SW 1271 (cell line): Measurements from ENCODE around the gene KCNQ5.
"Not testable (repeated sequence)": the region's sequence is repeated elsewhere in the genome, so short reads cannot be mapped to it uniquely, and the experiment has no call there.

ENCODE experiments used
- DNase-seq, 2 experiments: peaks; one replicate each; lab custom pipeline; 2025; lab: John Stamatoyannopoulos, UW

KCNQ5 gene

DNA sequence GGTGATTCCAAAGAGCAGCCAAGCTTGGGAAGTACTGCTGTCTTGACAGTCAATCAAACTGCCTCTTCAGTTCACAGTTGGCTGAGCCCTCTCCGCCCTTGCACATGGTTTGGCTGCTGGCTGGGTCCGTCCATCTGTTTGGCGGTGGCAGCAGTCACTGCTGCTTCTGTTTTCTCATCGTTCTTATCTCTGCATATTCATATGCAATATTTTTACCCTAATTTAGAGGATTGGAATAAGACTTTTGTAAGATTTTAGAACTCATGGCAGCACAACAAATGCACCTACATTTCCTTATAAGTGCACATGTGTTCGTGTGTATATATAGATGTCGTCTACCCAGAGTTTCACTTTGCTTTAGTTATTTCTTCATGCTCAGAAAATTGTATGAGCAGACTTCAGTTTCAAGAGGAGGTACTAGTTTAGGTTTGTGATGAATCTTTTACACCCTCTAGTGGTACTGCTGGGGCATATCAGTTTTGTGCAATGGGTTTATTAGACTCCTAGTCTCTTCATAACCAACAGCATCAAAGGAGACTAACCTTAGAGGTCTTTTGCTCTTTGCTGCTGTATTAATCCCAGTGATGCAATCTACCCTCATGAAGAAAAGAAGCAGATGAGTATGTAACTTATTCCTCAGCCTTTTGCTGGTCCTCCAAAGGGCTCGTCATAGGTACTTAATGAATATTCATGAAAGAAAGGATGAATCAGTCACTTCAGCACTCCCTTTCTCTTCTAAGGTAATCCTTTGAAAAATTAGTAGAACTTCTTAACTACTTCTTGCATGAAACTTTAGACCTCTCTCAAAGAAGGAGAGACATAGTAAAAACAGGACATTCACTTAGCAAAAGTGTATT, 559.1 kb downstream of the KCNQ5 start:
- peak; percentile 22 to 72 for DNase-seq

DNA sequence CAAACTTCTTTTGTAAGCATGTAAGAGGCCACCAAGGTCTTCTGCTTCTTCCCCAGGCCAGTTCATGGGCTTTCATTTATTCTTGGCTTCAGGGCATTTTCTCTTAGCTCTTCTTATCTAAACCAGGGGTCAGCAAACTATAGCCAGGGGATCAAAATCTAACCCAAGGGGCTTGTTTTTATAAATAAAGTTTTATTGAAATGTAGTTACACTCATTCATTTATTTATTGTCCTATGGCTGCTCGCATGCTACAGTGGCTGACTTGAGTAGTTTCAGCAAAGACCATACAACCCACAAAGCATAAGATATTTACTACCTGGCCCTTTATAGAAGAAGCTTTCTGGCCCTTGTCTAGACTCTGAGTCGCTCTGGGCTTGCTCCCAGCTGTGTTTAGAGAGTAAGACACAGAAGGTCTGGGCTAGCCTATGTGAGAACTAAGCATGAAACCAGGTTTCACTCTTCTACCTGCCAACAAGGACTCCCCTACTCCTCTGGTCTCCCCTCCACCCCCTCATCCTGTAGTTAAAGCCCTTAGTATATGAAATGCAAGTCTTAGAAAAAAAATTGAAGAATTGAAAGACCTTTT, 560.2 kb downstream of the KCNQ5 start:
- no peak for DNase-seq

DNA sequence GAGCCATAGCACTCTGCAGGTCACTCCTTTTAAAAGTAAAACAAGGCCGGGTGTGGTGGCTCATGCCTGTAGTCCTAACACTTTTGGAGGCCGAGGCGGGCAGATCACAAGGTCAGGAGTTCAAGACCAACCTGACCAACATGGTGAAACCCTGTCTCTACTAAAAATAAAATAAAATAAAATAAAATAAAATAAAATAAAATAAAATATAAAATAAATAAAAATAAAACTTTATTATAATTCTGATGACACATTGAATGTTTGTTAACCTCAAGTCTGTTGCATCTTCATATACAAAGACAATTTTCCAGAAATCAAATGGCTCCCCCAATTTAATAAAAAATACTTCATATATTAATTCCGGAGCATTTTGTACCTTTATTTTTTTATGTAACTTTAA, 571.4 kb downstream of the KCNQ5 start:
- not testable (repeated sequence) for DNase-seq

DNA sequence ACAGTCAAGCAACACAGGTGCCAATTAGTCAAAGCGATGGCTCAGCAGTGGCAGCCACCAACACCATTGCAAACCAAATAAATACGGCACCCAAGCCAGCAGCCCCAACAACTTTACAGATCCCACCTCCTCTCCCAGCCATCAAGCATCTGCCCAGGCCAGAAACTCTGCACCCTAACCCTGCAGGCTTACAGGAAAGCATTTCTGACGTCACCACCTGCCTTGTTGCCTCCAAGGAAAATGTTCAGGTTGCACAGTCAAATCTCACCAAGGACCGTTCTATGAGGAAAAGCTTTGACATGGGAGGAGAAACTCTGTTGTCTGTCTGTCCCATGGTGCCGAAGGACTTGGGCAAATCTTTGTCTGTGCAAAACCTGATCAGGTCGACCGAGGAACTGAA, 572.9 kb downstream of the KCNQ5 start:
- DNase-seq: no peak

DNA sequence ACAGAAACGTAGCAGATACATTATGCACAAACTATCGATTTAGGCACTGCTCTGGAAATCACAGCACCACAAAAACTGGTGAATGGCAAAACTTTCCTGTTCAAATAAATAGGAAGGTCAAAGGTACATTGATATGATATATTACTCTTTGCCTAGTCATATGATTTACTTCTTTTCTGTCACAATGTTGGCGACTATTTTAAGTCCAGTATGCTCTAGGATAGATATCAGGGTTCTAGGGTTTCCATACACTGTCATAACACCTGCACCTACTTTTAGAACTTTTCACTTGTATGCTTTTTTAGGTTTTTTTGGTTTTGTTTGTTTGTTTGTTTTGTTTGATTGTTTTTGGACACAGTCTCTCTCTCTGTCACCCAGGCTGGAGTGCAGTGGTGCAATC, 578.4 kb downstream of the KCNQ5 start:
- no peak for DNase-seq

DNA sequence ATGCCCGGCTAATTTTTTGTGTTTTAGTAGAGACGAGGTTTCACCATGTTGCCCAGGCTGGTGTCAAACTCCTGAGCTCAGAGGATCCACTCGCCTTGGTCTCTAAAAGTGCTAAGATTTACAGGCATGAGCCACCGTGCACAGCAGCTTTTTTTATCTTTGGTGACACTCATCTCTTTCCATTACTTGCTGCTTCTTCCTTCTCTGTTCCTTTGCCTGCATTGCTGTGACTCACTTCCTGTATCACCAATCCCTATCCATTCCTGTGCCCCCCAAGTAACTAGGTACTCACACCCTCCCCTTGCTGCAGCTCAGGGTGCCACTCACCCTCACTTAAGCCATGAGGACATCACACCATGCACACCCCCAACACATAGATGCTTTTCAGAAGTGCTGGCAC, 578.9 kb downstream of the KCNQ5 start:
- DNase-seq: no peak

DNA sequence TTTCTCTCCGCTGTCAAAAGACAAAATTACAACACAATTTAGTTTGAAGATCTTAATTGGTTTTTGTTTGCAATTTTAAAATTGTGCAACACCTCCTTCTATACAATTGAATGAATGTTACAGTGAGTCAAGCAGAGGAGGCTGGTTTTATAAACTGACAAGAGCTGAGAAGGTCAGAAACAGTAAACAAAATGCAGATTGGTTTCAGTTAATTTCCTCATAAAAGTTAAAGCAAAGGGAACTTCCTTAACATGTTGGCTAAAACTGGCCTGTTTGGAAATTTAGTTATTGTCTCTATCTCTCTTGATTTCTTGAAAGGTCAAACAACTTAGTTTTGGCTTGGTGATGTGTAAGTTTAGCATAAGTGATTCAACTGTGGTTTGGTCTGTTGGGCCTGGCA, 581.2 kb downstream of the KCNQ5 start:
- no peak for DNase-seq

DNA sequence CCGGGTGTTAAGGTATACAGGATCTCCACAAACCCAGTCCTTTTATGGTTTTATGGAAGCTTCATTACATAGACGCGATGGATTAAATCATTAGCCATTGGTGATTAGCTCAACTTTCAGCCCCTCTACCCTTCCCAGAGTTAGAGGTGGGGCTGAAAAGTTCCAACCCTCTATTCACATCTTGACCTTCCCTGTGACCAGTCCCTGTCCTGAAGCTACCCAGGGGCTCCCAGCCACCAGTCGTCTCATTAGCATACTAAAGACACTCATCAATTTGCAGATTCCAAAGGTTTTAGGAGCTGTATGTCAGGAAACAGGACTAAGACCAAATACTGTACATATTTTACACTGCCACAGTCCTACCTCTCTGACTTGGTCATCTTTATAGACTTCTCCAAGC, 582.4 kb downstream of the KCNQ5 start:
- no peak for DNase-seq

DNA sequence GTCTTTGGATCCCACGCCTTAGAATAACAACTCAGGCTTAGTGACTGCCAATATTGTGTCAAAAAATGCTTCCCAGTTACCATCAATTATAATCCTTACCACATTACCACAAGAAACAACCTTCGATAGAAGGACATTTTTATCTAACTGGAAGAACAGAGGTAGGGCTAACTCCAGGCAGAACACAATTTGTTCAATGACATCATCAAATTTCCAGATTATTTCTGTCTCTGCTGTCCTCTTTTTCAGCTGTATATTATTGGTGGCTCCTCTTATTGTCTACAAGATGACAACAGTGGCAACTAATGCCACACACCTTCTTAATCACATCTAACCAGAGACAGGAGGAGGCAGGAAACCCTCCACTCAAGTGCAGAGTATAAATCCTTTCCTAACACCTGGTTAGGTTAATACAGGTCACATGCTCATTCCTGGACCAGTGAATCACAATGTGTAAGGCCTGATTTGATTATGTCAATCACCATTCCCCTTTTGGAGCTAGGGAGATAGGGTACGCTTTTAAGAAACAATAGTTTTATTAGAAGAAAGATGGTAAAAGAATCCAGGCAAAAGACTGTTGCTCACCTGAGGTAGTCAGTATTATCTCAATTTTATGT, 585.5 kb downstream of the KCNQ5 start:
- no peak for DNase-seq

DNA sequence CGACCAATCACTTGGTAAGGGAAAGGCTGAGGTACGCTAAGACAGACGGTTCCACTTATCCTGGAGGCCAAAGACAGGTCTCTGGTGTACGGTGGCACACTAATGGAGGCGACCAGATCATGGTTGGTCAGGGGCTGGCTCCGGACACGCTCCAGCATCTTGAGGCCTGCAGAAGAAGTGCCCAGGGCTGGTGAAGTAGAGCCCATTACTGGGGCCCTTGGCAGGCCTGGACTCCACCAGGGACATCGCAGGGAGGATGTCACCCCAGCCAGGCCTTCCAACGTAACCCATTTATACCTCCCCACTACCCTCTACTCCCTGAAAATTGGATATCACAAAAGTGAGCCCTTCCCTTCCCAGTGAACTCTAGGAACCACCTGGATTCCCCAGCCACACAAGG, 587.3 kb downstream of the KCNQ5 start:
- DNase-seq: no peak

DNA sequence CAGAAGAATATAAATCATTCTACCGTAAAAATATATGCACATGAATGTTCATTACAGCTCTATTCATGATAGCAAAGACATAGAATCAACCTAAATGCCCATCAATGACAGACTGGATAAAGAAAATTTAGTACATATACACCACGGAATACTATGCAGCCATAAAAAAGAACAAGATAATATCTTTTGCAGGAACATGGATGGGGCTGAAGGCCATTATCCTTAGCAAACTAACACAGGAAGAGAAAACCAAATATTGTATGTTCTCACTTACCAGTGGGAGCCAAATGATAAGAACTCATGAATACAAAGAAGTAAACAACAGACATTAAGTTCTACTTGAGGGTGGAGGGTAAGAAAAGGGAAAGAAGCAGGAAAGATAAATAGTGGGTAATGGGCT, 595.0 kb downstream of the KCNQ5 start:
- no peak for DNase-seq

DNA sequence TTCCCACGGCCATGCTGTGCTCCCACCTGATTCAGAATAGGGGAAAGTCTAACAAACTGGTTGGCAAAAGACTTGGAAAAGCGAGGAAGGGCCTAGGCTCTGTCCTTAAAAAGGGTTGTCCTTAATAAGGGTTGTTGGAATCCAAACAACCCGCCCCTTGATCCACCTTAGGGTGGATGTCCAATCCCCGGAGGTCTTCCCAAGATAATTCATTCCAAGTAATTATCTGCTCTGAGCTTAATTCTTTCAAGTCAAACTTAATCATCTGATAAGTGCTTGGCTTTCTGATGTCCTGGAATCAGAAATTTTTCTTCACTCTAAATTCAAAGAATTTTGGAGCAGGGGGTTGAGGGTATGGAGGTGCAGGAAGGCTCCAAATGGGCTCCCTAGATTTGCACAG, 603.5 kb downstream of the KCNQ5 start, which contains the start of gene KHDC1L:
KHDC1L (minus strand) TSS at position 101 of the 400 bp plus-strand sequence; CDS start at position 13, 88 bp downstream.
- no peak for DNase-seq

DNA sequence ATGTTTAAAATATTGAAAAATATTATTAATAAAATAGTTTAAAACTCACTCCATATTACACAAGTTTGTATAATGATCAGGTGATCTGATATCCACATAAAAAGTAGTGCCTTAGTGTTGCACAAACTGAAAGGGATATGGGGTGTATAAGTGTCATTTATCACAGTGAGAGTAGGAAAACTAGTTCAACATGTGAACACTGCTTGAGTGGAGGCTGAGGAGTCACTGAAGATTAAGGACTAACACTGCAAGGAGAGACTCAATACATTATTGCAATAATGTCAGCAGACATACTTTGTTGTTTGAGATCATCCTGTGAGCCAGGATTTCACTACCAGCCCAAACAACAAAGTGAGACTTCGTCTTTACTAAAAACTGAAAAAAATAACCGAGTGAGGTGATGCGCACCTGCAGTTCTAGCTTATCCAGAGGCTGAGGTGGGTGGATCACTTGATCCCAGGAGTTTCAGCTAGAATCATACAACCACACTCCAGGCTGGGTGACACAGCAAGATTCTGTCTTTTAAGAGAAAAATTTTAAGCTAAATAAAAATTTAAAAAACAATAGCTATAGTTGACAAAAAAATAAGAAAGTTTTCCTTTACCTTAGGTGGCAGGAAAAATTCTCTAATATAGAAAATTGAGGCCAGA, 605.9 kb downstream of the KCNQ5 start:
- DNase-seq: no peak

DNA sequence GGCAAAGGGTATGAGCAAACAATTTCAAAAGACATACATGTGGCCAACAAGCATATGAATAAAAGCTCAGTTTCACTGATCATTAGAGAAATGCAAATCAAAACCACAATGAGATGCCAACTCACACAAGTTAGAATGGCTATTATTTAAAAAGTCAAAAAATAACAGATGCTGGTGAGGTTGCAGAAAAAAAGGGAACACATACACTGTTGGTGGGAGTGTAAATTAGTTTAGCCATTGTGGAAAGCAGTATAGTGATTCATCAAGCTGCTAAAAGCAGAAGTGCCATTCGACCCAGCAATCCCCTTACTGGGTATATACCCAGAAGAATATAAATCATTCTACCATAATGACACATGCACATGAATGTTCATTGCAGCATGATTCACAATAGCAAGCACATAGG, 610.1 kb downstream of the KCNQ5 start:
- DNase-seq: no peak

DNA sequence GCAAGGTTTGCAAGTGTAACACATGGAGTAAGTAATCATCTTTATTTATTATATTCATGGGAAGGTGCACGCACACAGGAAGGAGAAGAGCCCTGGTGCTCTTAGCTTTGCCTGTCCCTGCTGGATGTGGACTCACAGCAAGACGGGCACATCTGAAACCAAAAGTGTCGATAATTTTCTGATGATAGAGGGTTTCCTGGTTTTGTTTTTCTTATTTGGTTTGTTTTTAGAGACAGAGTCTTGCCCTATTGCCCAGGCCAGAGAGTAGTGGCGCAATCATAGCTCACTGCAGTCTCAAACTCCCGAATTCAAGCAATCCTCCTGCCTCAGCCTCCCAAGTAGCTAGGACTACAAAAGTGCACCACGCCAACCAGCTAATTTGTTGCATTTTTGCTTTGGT, 611.2 kb downstream of the KCNQ5 start:
- no peak for DNase-seq

DNA sequence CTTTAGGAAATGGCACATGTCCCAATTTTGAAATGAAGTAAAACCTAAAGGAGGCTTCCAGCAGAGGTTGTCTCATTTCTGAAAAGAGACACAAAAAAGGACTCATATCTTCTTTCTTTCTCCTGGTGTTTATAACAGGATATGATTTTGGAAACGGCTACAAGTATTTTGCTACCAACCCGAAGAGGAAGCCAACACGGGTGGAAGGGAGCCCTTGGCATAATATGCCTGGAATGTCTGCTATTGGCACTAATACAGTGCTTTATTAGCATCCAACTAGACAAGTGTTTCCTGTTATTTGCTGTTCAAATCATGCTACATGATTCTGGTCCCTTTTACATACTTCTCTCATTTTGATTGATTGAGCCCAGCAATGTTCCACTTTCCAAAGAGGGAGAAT, 612.1 kb downstream of the KCNQ5 start:
- DNase-seq: not testable (repeated sequence)

DNA sequence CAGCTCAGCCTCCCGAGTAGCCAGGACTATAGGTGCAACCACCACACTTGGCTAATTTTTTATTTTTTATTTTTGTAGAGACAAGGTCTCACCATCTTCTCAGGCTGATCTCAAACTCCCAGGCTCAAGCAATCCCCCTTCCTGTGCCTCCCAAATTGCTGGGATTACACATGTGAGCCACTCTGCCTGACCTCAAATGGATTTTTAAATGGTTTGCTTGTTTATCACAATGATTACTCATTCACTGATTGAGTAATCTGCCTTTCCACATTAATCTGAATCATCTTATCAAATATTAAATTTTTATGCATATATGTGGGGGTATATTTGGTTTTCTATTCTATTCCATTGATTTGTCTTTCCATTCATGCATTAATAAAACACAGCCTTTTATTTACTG, 612.9 kb downstream of the KCNQ5 start:
- DNase-seq: peak in 1 of 2 experiments; percentile 8

DNA sequence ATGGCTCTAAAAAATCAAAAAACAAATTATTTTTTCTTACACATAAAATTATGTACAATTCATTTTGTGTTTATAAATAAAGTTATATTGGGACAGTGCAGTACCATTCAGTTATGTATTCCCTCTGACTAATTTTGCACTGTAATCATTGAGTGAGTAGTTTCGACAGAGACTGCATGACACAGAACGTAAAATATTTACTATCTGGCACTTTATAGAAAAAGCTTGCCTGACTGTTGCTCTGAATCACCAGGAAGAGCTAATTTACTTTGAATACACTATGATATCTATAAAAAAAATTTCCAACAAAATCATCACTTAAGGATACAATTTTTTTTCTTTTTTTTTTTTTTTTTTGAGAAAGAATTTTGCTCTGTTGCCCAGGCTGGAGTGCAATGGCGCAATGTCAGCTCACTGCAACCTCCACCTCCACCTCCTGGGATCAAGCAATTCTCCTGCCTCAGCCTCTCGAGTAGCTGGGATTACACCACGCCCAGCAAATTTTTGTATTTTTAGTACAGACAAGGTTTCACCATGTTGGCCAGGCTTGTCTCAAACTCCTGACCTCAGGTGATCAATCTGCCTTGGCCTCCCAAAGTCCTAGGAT, 614.4 kb downstream of the KCNQ5 start:
- peak in 1 of 2 experiments; percentile 9 for DNase-seq

DNA sequence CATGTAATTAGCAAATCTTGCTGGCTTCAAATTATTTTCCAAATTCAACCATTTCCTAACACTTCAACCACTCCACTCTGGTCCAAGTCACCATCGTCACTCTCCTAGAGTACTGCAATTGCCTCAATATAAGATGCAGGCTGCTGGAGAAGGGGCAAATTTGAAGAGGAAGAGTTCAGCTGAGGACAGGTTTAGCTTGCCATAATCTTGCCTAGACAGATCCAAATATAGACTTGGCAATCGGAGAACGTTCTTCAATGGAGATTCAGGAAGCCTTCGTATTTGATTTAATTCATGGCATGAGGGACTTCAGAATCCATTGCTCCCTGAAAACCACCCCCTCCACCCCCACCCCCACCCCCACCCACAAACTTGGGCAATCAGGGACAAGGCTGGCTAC, 618.9 kb downstream of the KCNQ5 start:
- DNase-seq: no peak

DNA sequence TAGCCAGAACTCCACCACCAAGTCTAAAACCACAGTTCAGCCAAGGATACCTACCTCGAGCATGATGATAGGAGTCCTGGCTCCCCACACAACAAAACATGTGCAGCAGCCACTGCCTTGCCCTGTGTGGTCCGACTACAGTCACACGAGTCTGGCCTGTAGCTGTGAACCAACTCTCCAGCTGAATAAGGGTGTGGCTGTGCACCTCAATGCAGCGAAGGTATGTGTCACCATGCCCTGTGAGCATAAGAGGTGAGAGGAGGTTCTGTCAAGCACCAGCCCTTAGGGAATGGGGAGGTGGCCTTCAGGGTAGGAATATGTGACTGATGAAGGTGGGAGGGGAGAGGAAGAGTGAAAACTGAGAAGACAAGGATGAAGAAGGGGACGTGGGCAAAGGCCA, 620.1 kb downstream of the KCNQ5 start:
- no peak for DNase-seq
